PFSK-1 (cell line): ENCODE data around the gene COL6A5.

Source experiments
- FOXP2 ChIP-seq: optimal IDR thresholded peaks from 2 replicates; pipeline ENCODE3; 2011; ENCODE audit warnings: borderline replicate concordance, control low read depth, inconsistent platforms; ENCODE audit not compliant: insufficient read depth; ENCODE audit errors: extremely low read length, extremely low read depth
- POLR2AphosphoS5 ChIP-seq: IDR thresholded peaks from 2 replicates; pipeline ENCODE4 v1.6.1; 2012; ENCODE audit warnings: low read depth, mild to moderate bottlenecking, control low read depth, low read length, moderate library complexity
- REST ChIP-seq, 2 experiments: IDR thresholded peaks; 2 replicates each; pipeline versions ENCODE4 v1.6.1 to v1.8.0; 2011 to 2012; ENCODE audit warnings: low read depth in 2 of 2, low read length in 2 of 2, control low read depth in 1 of 2, inconsistent platforms in 1 of 2, mild to moderate bottlenecking in 1 of 2, moderate library complexity in 1 of 2; ENCODE audit not compliant: insufficient read depth in 1 of 2
- SIN3A ChIP-seq: IDR thresholded peaks from 2 replicates; pipeline ENCODE4 v1.6.1; 2012; ENCODE audit warnings: mild to moderate bottlenecking, low read length, moderate library complexity, borderline replicate concordance; ENCODE audit not compliant: insufficient read depth
- TAF1 ChIP-seq: IDR thresholded peaks from 2 replicates; pipeline ENCODE4 v1.6.1; 2012; ENCODE audit warnings: low read length, control low read depth, borderline replicate concordance; ENCODE audit not compliant: insufficient read depth

The COL6A5 gene

GRCh38 chr3:130490241-130490640 lies 144.8 kb downstream of the COL6A5 start:
- TF ChIP-seq TAF1 (no peak), SIN3A (no peak)

- TF ChIP-seq TAF1 = no peak
- TF ChIP-seq FOXP2 = no peak
Observed at GRCh38 chr3:130491431-130491830, 146.0 kb downstream of the COL6A5 start.

- TF ChIP-seq TAF1 = no peak
- TF ChIP-seq SIN3A = no peak
- TF ChIP-seq REST (IDR thresholded peaks at IDR 0.05; ENCODE audit: insufficient read depth in 1 of 2, low read depth in 2 of 2, low read length in 2 of 2) = no peak
- TF ChIP-seq POLR2AphosphoS5 = no peak
- TF ChIP-seq FOXP2 = no peak
Observed at GRCh38 chr3:130504701-130505100, 159.2 kb downstream of the COL6A5 start.

- TF ChIP-seq TAF1 (no peak), SIN3A (no peak), POLR2AphosphoS5 (no peak), REST (IDR thresholded peaks at IDR 0.05; ENCODE audit: insufficient read depth in 1 of 2, low read depth in 2 of 2, low read length in 2 of 2) (no peak), FOXP2 (no peak)
Observed at GRCh38 chr3:130506031-130506430, 160.6 kb downstream of the COL6A5 start.

GRCh38 chr3:130507746-130508145 lies 162.3 kb downstream of the COL6A5 start:
- TF ChIP-seq SIN3A = no peak
- no peak for TF ChIP-seq POLR2AphosphoS5
- TF ChIP-seq TAF1 = no peak
- TF ChIP-seq REST (IDR thresholded peaks at IDR 0.05; ENCODE audit: insufficient read depth in 1 of 2, low read depth in 2 of 2, low read length in 2 of 2) = no peak
- no peak for TF ChIP-seq FOXP2

- no peak for TF ChIP-seq TAF1
- no peak for TF ChIP-seq POLR2AphosphoS5
- TF ChIP-seq SIN3A = no peak
- no peak for TF ChIP-seq FOXP2
- no peak for TF ChIP-seq REST (IDR thresholded peaks at IDR 0.05; ENCODE audit: insufficient read depth in 1 of 2, low read depth in 2 of 2, low read length in 2 of 2)
Observed at GRCh38 chr3:130509008-130509407, 163.5 kb downstream of the COL6A5 start.
